ENCODE results near the gene C12orf76.
A peak's percentile ranks its signal among the peaks of the same experiment; 100 is the strongest.

The C12orf76 gene

DNA sequence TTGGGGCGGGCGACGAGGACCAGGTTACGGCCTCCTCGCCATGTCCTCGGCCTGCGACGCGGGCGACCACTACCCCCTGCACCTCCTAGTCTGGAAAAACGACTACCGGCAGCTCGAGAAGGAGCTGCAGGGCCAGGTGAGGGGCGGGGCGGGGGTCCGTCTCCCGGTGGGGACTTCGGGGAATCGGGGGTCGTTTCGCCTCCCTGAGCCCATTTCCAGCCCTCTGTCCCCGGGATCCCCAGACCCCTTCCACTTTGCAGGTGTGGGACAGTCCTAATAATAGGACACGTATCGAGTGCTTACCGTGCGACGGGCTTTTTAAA lies 48.7 kb downstream of the C12orf76 start:
- TF ChIP-seq, protein P1, sequence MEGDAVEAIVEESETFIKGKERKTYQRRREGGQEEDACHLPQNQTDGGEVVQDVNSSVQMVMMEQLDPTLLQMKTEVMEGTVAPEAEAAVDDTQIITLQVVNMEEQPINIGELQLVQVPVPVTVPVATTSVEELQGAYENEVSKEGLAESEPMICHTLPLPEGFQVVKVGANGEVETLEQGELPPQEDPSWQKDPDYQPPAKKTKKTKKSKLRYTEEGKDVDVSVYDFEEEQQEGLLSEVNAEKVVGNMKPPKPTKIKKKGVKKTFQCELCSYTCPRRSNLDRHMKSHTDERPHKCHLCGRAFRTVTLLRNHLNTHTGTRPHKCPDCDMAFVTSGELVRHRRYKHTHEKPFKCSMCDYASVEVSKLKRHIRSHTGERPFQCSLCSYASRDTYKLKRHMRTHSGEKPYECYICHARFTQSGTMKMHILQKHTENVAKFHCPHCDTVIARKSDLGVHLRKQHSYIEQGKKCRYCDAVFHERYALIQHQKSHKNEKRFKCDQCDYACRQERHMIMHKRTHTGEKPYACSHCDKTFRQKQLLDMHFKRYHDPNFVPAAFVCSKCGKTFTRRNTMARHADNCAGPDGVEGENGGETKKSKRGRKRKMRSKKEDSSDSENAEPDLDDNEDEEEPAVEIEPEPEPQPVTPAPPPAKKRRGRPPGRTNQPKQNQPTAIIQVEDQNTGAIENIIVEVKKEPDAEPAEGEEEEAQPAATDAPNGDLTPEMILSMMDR (IDR thresholded peaks at IDR 0.05; ENCODE audit: insufficient read depth, low read depth, low read length, missing control alignments) = no peak
- peak overlapping the region; percentile 92 for H3K4me3 ChIP-seq (ENCODE audit: low read depth, low read length)

DNA sequence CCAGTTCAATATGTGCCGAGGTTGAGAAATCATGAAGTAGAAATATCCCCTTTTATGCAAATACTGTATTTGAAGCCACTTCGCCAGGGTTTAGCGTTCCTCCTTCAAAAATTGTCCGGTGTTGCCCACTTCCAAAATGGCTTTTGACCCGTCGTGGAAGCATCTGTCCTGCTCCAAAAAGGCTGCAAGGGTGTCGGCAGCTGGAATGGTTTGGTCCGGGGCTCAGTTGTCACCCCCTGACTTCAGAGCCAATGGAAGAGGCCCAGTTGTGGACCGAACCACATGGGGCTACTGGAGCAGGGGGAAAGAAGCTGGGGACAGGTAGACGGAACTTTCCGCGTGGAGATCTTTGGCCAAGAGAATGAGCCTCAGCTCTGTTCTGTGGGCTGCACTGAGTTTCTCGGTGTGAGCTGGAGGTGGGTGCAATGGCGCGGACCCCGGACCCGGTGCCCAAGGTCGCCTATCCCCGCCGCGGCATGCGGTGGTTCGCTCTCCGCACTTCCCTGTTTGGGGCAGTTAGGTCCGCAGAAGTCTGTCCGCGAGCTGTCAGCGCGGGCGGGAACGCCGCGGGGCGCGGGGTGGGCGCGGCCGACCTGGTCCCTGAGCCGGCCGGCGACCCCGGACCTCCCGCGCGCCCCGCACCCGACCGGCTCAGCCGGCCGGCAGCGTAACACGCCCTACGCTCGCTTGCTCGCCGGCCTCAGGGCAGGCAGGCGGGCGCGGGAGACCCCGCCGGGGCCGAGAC lies 49.2 kb downstream of the C12orf76 start, which contains the start of gene ANKRD13A:
Gene ANKRD13A (plus strand): TSS at position 527 of the 745 bp plus-strand sequence. CDS start 259 bp downstream, outside the sequence.
- peak within 1 kb of the TSS; percentile 92 for H3K4me3 ChIP-seq (ENCODE audit: low read depth, low read length)
- TF ChIP-seq, protein P1 (IDR thresholded peaks at IDR 0.05; ENCODE audit: insufficient read depth, low read depth, low read length, missing control alignments) = no peak
- peak; percentile 99 for DNase-seq (ENCODE audit: low read depth)

More for the DNA sequence above, 48.7 kb downstream of the C12orf76 start:
- DNase-seq (ENCODE audit: low read depth) = no peak

GRCh38 chr12:109998241-109998903 lies 50.0 kb downstream of the C12orf76 start:
- peak; percentile 22 for DNase-seq (ENCODE audit: low read depth)
- TF ChIP-seq, protein P1 (IDR thresholded peaks at IDR 0.05; ENCODE audit: insufficient read depth, low read depth, low read length, missing control alignments) = no peak
- peak overlapping the region; percentile 92 for H3K4me3 ChIP-seq (ENCODE audit: low read depth, low read length)

DNA sequence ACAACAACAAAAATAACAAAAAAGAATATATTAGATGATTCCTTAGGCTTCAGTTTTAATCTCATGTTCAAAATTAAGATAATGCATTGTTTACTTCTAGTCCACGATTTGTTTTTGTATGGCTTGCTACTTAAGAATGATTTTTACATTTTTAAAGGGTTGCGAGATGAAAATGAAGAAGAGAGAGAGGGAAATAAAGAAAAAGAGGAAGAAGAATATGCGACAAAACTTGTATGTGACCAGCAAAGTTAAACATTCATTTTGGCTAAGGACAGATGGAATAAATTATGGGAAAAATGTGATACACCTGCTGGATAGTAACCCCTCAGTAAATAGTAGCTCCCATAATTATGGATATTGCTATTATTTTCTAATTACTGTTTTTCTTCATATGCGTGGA lies 50.9 kb downstream of the C12orf76 start:
- no peak overlapping the region for H3K4me3 ChIP-seq (ENCODE audit: low read depth, low read length)
- TF ChIP-seq, protein P1 (IDR thresholded peaks at IDR 0.05; ENCODE audit: insufficient read depth, low read depth, low read length, missing control alignments) = no peak

GRCh38 chr12:109996483-109996853 lies 51.9 kb downstream of the C12orf76 start:
- peak; percentile 18 for DNase-seq (ENCODE audit: low read depth)
- TF ChIP-seq, protein P1 (IDR thresholded peaks at IDR 0.05; ENCODE audit: insufficient read depth, low read depth, low read length, missing control alignments) = no peak

More for the DNA sequence above, 50.9 kb downstream of the C12orf76 start:
- DNase-seq (ENCODE audit: low read depth) = no peak

GRCh38 chr12:109995686-109996482 lies 52.4 kb downstream of the C12orf76 start, which contains the start of gene GIT2:
TSS of gene GIT2 (minus strand) at chr12:109996368. CDS start at chr12:109996224, 144 bp downstream.
- TF ChIP-seq, protein P1 (IDR thresholded peaks at IDR 0.05; ENCODE audit: insufficient read depth, low read depth, low read length, missing control alignments) = no peak
- peak within 1 kb of the TSS; percentile 98 for H3K4me3 ChIP-seq (ENCODE audit: low read depth, low read length)
- peak; percentile 97 for DNase-seq (ENCODE audit: low read depth)

More at GRCh38 chr12:109996483-109996853, 51.9 kb downstream of the C12orf76 start:
- H3K4me3 ChIP-seq (ENCODE audit: low read depth, low read length) = peak overlapping the region; percentile 98
